ENCODE measurements around the gene LRP1B.

DNA sequence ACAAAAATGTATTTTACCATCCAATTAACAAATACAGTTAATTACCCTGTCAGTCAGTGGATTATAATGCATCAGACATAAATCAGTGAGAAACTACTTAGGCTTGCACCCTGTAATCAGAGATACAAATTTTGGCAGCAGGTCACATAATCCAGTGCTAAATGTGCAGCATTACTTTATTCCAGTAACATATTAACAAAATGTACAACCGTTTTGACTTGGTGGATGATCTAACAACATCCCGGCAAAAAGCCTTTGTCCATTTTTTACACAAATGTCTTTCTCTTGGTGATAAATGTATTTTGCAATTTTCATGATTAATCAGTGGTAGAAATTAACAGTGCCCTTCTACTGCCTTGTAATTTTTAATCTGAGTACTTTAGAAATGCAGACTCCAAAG, 162.8 kb downstream of the LRP1B start:
- TF ChIP-seq GATA2 (IDR thresholded peaks at IDR 0.05; ENCODE audit: low read depth, low read length) (no peak), GATA3 (IDR thresholded peaks at IDR 0.05; ENCODE audit: low read depth, low read length) (no peak)
